ENCODE measurements around the gene ZNF319.

The ZNF319 gene

GRCh38 chr16:57972306-57972705 lies 28.2 kb downstream of the ZNF319 start:
- no peak overlapping the region for H3K4me3 ChIP-seq (ENCODE audit: low read depth, low read length)
- TF ChIP-seq, protein P1, sequence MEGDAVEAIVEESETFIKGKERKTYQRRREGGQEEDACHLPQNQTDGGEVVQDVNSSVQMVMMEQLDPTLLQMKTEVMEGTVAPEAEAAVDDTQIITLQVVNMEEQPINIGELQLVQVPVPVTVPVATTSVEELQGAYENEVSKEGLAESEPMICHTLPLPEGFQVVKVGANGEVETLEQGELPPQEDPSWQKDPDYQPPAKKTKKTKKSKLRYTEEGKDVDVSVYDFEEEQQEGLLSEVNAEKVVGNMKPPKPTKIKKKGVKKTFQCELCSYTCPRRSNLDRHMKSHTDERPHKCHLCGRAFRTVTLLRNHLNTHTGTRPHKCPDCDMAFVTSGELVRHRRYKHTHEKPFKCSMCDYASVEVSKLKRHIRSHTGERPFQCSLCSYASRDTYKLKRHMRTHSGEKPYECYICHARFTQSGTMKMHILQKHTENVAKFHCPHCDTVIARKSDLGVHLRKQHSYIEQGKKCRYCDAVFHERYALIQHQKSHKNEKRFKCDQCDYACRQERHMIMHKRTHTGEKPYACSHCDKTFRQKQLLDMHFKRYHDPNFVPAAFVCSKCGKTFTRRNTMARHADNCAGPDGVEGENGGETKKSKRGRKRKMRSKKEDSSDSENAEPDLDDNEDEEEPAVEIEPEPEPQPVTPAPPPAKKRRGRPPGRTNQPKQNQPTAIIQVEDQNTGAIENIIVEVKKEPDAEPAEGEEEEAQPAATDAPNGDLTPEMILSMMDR (IDR thresholded peaks at IDR 0.05; ENCODE audit: borderline replicate concordance, insufficient read depth, low read depth, low read length): no peak

GRCh38 chr16:57971848-57972247 lies 28.6 kb downstream of the ZNF319 start:
- TF ChIP-seq, protein P1 (IDR thresholded peaks at IDR 0.05; ENCODE audit: borderline replicate concordance, insufficient read depth, low read depth, low read length): no peak
- H3K4me3 ChIP-seq (ENCODE audit: low read depth, low read length): no peak overlapping the region

- no peak within 1 kb of the TSS for H3K4me3 ChIP-seq (ENCODE audit: low read depth, low read length)
- TF ChIP-seq, protein P1 (IDR thresholded peaks at IDR 0.05; ENCODE audit: borderline replicate concordance, insufficient read depth, low read depth, low read length): no peak
Observed at GRCh38 chr16:57970970-57971369, 29.5 kb downstream of the ZNF319 start, which contains the start of gene CNGB1. TSS of gene CNGB1 (minus strand) at chr16:57971128. CDS start at chr16:57967286, 3,842 bp downstream.

- no peak overlapping the region for H3K4me3 ChIP-seq (ENCODE audit: low read depth, low read length)
- TF ChIP-seq, protein P1 (IDR thresholded peaks at IDR 0.05; ENCODE audit: borderline replicate concordance, insufficient read depth, low read depth, low read length): no peak
Observed at GRCh38 chr16:57970319-57970718, 30.2 kb downstream of the ZNF319 start.

GRCh38 chr16:57969451-57970123 lies 30.9 kb downstream of the ZNF319 start:
- no peak overlapping the region for H3K4me3 ChIP-seq (ENCODE audit: low read depth, low read length)
- TF ChIP-seq, protein P1 (IDR thresholded peaks at IDR 0.05; ENCODE audit: borderline replicate concordance, insufficient read depth, low read depth, low read length): no peak

- TF ChIP-seq, protein P1 (IDR thresholded peaks at IDR 0.05; ENCODE audit: borderline replicate concordance, insufficient read depth, low read depth, low read length): no peak
- no peak overlapping the region for H3K4me3 ChIP-seq (ENCODE audit: low read depth, low read length)
Observed at GRCh38 chr16:57967916-57968315, 32.6 kb downstream of the ZNF319 start.

DNA sequence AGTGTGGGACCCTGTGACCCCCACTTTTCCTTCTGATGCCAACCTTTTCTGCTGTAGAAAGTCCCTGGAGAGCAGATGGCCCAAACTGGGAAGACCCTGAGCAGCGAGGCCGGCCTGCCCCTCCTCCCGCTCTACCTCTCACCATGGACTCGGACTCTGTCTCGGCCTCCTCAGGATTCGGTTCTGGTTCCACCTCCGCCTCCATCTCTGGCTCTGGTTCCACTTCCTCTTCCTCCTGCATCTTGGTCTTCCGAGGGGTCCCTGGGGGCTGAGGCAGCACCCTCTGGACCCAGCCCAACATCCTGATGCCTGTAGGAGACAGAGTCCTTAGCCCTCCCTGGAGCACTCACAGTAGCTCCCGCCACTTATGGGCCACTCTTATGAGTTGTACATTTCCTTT lies 33.5 kb downstream of the ZNF319 start:
- H3K4me3 ChIP-seq (ENCODE audit: low read depth, low read length): no peak overlapping the region
- TF ChIP-seq, protein P1 (IDR thresholded peaks at IDR 0.05; ENCODE audit: borderline replicate concordance, insufficient read depth, low read depth, low read length): no peak
